HEK293T (cell line): ENCODE results near the gene MAPK6.
"Not testable (repeated sequence)": the region's sequence is repeated elsewhere in the genome, so short reads cannot be mapped to it uniquely, and the experiment has no call there.

Source experiments
- CTCF ChIA-PET: fragments of 350-600 bp; formaldehyde crosslinking; extraction: SDS; loops from one replicate; lab custom pipeline; 2021; ENCODE audit warnings: antibody characterized with exemption, inconsistent platforms; lab: Yijun Ruan, JAX
- POLR2A ChIA-PET: fragments of 350-600 bp; formaldehyde crosslinking; extraction: SDS; loops from one replicate; lab custom pipeline; 2020; ENCODE audit warnings: antibody characterized with exemption, inconsistent platforms; lab: Yijun Ruan, JAX
- DNase-seq: peaks from one replicate; pipeline ENCODE4 v3.0.0; 2012; ENCODE audit warnings: mixed read lengths; ENCODE audit errors: extremely low spot score
- ARNT ChIP-seq: fragments of 450-650 bp; IDR thresholded peaks from 2 replicates; pipeline ENCODE4 v1.6.1; 2017; ENCODE audit warnings: mild to moderate bottlenecking
- BHLHE40 ChIP-seq: fragments of 450-650 bp; IDR thresholded peaks from 2 replicates; pipeline ENCODE4 v1.6.1; 2016; ENCODE audit warnings: mild to moderate bottlenecking, moderate library complexity, borderline replicate concordance
- CTBP1 ChIP-seq: fragments of 450-650 bp; IDR thresholded peaks from 2 replicates; pipeline ENCODE4 v1.6.1; 2016; ENCODE audit warnings: borderline replicate concordance
- ELF4 ChIP-seq: fragments of 450-650 bp; IDR thresholded peaks from 2 replicates; pipeline ENCODE4 v1.6.1; 2017; ENCODE audit warnings: antibody characterized with exemption
- FOXA1 ChIP-seq: fragments of 450-650 bp; IDR thresholded peaks from 2 replicates; pipeline ENCODE4 v1.6.1; 2016; ENCODE audit warnings: mild to moderate bottlenecking
- FOXK2 ChIP-seq: fragments of 450-650 bp; IDR thresholded peaks from 2 replicates; pipeline ENCODE4 v1.6.1; 2016; ENCODE audit warnings: mild to moderate bottlenecking
- FOXM1 ChIP-seq: fragments of 450-650 bp; IDR thresholded peaks from 2 replicates; pipeline ENCODE4 v1.6.1; 2017; ENCODE audit warnings: mild to moderate bottlenecking, borderline replicate concordance
- HDGF ChIP-seq: fragments of 450-650 bp; IDR thresholded peaks from 2 replicates; pipeline ENCODE4 v1.6.1; 2017; ENCODE audit warnings: antibody characterized with exemption, borderline replicate concordance
- L3MBTL2 ChIP-seq: fragments of 450-650 bp; conservative IDR thresholded peaks from 2 replicates; pipeline ENCODE4 v1.6.1; 2016; ENCODE audit warnings: mild to moderate bottlenecking
- LEF1 ChIP-seq: fragments of 450-650 bp; IDR thresholded peaks from 2 replicates; pipeline ENCODE4 v1.6.1; 2017; ENCODE audit warnings: mild to moderate bottlenecking, borderline replicate concordance
- NFRKB ChIP-seq: fragments of 450-650 bp; IDR thresholded peaks from 2 replicates; pipeline ENCODE4 v1.6.1; 2016; ENCODE audit warnings: mild to moderate bottlenecking, moderate library complexity
- PKNOX1 ChIP-seq: fragments of 450-650 bp; IDR thresholded peaks from 2 replicates; pipeline ENCODE4 v1.6.1; 2016
- SP1 ChIP-seq: fragments of 450-650 bp; IDR thresholded peaks from 2 replicates; pipeline ENCODE4 v1.6.1; 2017
- SUZ12 ChIP-seq: fragments of 450-650 bp; IDR thresholded peaks from 2 replicates; pipeline ENCODE4 v1.6.1; 2016; ENCODE audit warnings: mild to moderate bottlenecking
- TARDBP ChIP-seq: fragments of 450-650 bp; IDR thresholded peaks from 2 replicates; pipeline ENCODE4 v1.6.1; 2016
- ZNF384 ChIP-seq: fragments of 450-650 bp; IDR thresholded peaks from 2 replicates; pipeline ENCODE4 v1.6.1; 2016

MAPK6 gene

GRCh38 chr15:52078876-52079700 lies 60.1 kb downstream of the MAPK6 start:
- ChIA-PET POLR2A (interaction anchor here (0.6 to 1.1 kb wide), 2 partner anchors 58 to 107 kb away, joined by 3 to 7 read pairs; partner anchors contain the start of gene LEO1), CTCF (interaction anchor here (0.7 to 1.6 kb wide), 8 partner anchors 12 to 141 kb away, joined by 3 to 7 read pairs (median 4); no protein-coding TSS in a partner anchor)
- TF ChIP-seq FOXA1 (no peak), SP1 (no peak), HDGF (no peak), BHLHE40 (no peak), FOXM1 (no peak), TARDBP (no peak), ARNT (no peak), PKNOX1 (no peak), FOXK2 (no peak), NFRKB (no peak), LEF1 (no peak), L3MBTL2 (no peak)
- DNase-seq: peak; percentile 68

GRCh38 chr15:52080031-52080430 lies 61.0 kb downstream of the MAPK6 start:
- CTCF ChIA-PET: no interaction called here
- no peak for DNase-seq
- TF ChIP-seq ARNT: no peak
- TF ChIP-seq LEF1: no peak
- no peak for TF ChIP-seq FOXK2
- no peak for TF ChIP-seq ZNF384
- no peak for TF ChIP-seq FOXM1
- TF ChIP-seq L3MBTL2: no peak
- no peak for TF ChIP-seq BHLHE40
- no peak for TF ChIP-seq TARDBP
- TF ChIP-seq HDGF: no peak
- no peak for TF ChIP-seq SP1
- no peak for TF ChIP-seq ELF4
- no peak for TF ChIP-seq NFRKB
- TF ChIP-seq SUZ12: no peak
- TF ChIP-seq FOXA1: no peak
- TF ChIP-seq CTBP1: no peak
- TF ChIP-seq PKNOX1: no peak
- POLR2A ChIA-PET: interaction anchor here (0.9 kb wide), 1 partner anchor 108 kb away, joined by 3 read pairs; the partner anchor contains the start of gene LEO1

- CTCF ChIA-PET: no interaction called here
- TF ChIP-seq TARDBP (no peak), LEF1 (no peak), BHLHE40 (no peak), ARNT (no peak), FOXM1 (no peak), SP1 (no peak), ZNF384 (no peak), NFRKB (no peak), ELF4 (no peak), FOXK2 (no peak), CTBP1 (no peak), FOXA1 (no peak), HDGF (no peak), L3MBTL2 (no peak)
- POLR2A ChIA-PET: interaction anchor here (0.9 kb wide), 1 partner anchor 109 kb away, joined by 3 read pairs; the partner anchor contains the start of gene LEO1
- DNase-seq: no peak
Measured at GRCh38 chr15:52080706-52081392, 61.8 kb downstream of the MAPK6 start.

GRCh38 chr15:52082197-52083036 lies 63.4 kb downstream of the MAPK6 start:
- POLR2A ChIA-PET: no interaction called here
- CTCF ChIA-PET: no interaction called here
- no peak for DNase-seq
- no peak for TF ChIP-seq ARNT
- no peak for TF ChIP-seq HDGF
- no peak for TF ChIP-seq FOXA1

- POLR2A ChIA-PET: interaction anchor here (1.3 kb wide), 1 partner anchor 112 kb away, joined by 3 read pairs; the partner anchor contains the start of gene LEO1
- CTCF ChIA-PET, DNase-seq: not testable (repeated sequence)
Measured at GRCh38 chr15:52083037-52083359, 64.0 kb downstream of the MAPK6 start.

- TF ChIP-seq L3MBTL2 (no peak), FOXK2 (no peak), SUZ12 (no peak)
- CTCF ChIA-PET: no interaction called here
Measured at GRCh38 chr15:52083603-52084002, 64.6 kb downstream of the MAPK6 start.

More at GRCh38 chr15:52083603-52084002, 64.6 kb downstream of the MAPK6 start:
- no peak for DNase-seq
- POLR2A ChIA-PET: interaction anchor here (1.3 kb wide), 1 partner anchor 112 kb away, joined by 3 read pairs; the partner anchor contains the start of gene LEO1
